ENCODE measurements around the gene TET3.

- TF ChIP-seq CTCF (IDR thresholded peaks at IDR 0.05) (no peak), POLR2A (IDR thresholded peaks at IDR 0.05) (no peak)
Observed at GRCh38 chr2:74028290-74028689, 43.6 kb downstream of the TET3 start.

All from uterus (tissue), 2 donors.